ENCODE results near the gene SMIM35. TPM values are rescaled to one million over a fixed set of nuclear protein-coding genes. Genes with fewer than 3 reads are reported as not detected.

The SMIM35 gene
- total and polyA plus RNA-seq, 2 donors (not counting 1 experiment from before 2014, with no cell fraction given), result not detected

- Histone ChIP-seq H4K20me1 (ENCODE audit: control insufficient read depth, extremely low read depth, insufficient read depth, low read length) (no peaks in the 10 kb centered on the region), H3K27me3 (ENCODE audit: control insufficient read depth, insufficient read depth, low read length) (no peaks in the 10 kb centered on the region), H3K79me2 (ENCODE audit: control insufficient read depth, insufficient read depth, low read length) (no peaks in the 10 kb centered on the region), H3K36me3 (ENCODE audit: control insufficient read depth, insufficient read depth, low read length) (no peaks in the 10 kb centered on the region), H3K9me3 (ENCODE audit: control insufficient read depth, insufficient read depth, low read depth, low read length) (no peaks in the 10 kb centered on the region), H3K4me3 (replicated peaks in 1 of 4; ENCODE audit: control extremely low read depth in 1 of 4, insufficient read depth in 1 of 4, low read depth in 3 of 4, low read length in 4 of 4) (no peak overlapping the region), H3K4me1 (ENCODE audit: control insufficient read depth, extremely low read depth, insufficient read depth, low read length) (no peaks in the 10 kb centered on the region), H3K27ac (ENCODE audit: insufficient read depth, low read length) (no peak overlapping the region), H3K9ac (ENCODE audit: insufficient read depth, low read length) (no peak overlapping the region), H3K4me2 (ENCODE audit: extremely low read depth, insufficient read depth, low read length) (no peak overlapping the region), H2AFZ (ENCODE audit: low read length) (no peak overlapping the region)
- TF ChIP-seq EZH2 (IDR thresholded peaks at IDR 0.05; ENCODE audit: low read length, missing control alignments), result no peak
- TF ChIP-seq CTCF (conservative IDR thresholded peaks at IDR 0.05 in 1 of 2, IDR thresholded peaks at IDR 0.05 in 1 of 2; ENCODE audit: low read depth in 1 of 2, low read length in 2 of 2), result no peak
- no peak for DNase-seq (ENCODE audit: low read depth in 2 of 2)
These were observed 12.0 kb downstream of the SMIM35 start for GRCh38 chr11:118074785-118075184.

- no peak for TF ChIP-seq CTCF (conservative IDR thresholded peaks at IDR 0.05 in 1 of 2, IDR thresholded peaks at IDR 0.05 in 1 of 2; ENCODE audit: low read depth in 1 of 2, low read length in 2 of 2)
- no peak for TF ChIP-seq EZH2 (IDR thresholded peaks at IDR 0.05; ENCODE audit: low read length, missing control alignments)
- no peaks in the 10 kb centered on the region for H4K20me1 ChIP-seq (ENCODE audit: control insufficient read depth, extremely low read depth, insufficient read depth, low read length)
- H3K9me3 ChIP-seq (ENCODE audit: control insufficient read depth, insufficient read depth, low read depth, low read length), result no peaks in the 10 kb centered on the region
These were observed 12.6 kb downstream of the SMIM35 start for GRCh38 chr11:118074091-118074685.

GRCh38 chr11:118073554-118073953, 13.2 kb downstream of the SMIM35 start:
- no peaks in the 10 kb centered on the region for H4K20me1 ChIP-seq (ENCODE audit: control insufficient read depth, extremely low read depth, insufficient read depth, low read length)
- no peaks in the 10 kb centered on the region for H3K27me3 ChIP-seq (ENCODE audit: control insufficient read depth, insufficient read depth, low read length)
- no peaks in the 10 kb centered on the region for H3K4me1 ChIP-seq (ENCODE audit: control insufficient read depth, extremely low read depth, insufficient read depth, low read length)
- H3K4me2 ChIP-seq (ENCODE audit: extremely low read depth, insufficient read depth, low read length), result no peak overlapping the region
- H3K36me3 ChIP-seq (ENCODE audit: control insufficient read depth, insufficient read depth, low read length), result no peaks in the 10 kb centered on the region
- no peak overlapping the region for H3K9ac ChIP-seq (ENCODE audit: insufficient read depth, low read length)
- TF ChIP-seq EZH2 (IDR thresholded peaks at IDR 0.05; ENCODE audit: low read length, missing control alignments) (no peak), CTCF (conservative IDR thresholded peaks at IDR 0.05 in 1 of 2, IDR thresholded peaks at IDR 0.05 in 1 of 2; ENCODE audit: low read depth in 1 of 2, low read length in 2 of 2) (no peak)
- no peaks in the 10 kb centered on the region for H3K9me3 ChIP-seq (ENCODE audit: control insufficient read depth, insufficient read depth, low read depth, low read length)
- H3K79me2 ChIP-seq (ENCODE audit: control insufficient read depth, insufficient read depth, low read length), result no peaks in the 10 kb centered on the region
- no peak overlapping the region for H3K27ac ChIP-seq (ENCODE audit: insufficient read depth, low read length)
- H2AFZ ChIP-seq (ENCODE audit: low read length), result no peak overlapping the region
- no peak overlapping the region for H3K4me3 ChIP-seq (replicated peaks in 1 of 4; ENCODE audit: control extremely low read depth in 1 of 4, insufficient read depth in 1 of 4, low read depth in 3 of 4, low read length in 4 of 4)
- DNase-seq (ENCODE audit: low read depth in 2 of 2), result no peak

More at GRCh38 chr11:118074091-118074685, 12.6 kb downstream of the SMIM35 start:
- Histone ChIP-seq H3K27me3 (ENCODE audit: control insufficient read depth, insufficient read depth, low read length) (no peaks in the 10 kb centered on the region), H2AFZ (ENCODE audit: low read length) (no peak overlapping the region), H3K4me2 (ENCODE audit: extremely low read depth, insufficient read depth, low read length) (no peak overlapping the region), H3K27ac (ENCODE audit: insufficient read depth, low read length) (no peak overlapping the region), H3K79me2 (ENCODE audit: control insufficient read depth, insufficient read depth, low read length) (no peaks in the 10 kb centered on the region), H3K4me3 (replicated peaks in 1 of 4; ENCODE audit: control extremely low read depth in 1 of 4, insufficient read depth in 1 of 4, low read depth in 3 of 4, low read length in 4 of 4) (no peak overlapping the region), H3K36me3 (ENCODE audit: control insufficient read depth, insufficient read depth, low read length) (no peaks in the 10 kb centered on the region), H3K9ac (ENCODE audit: insufficient read depth, low read length) (no peak overlapping the region), H3K4me1 (ENCODE audit: control insufficient read depth, extremely low read depth, insufficient read depth, low read length) (no peaks in the 10 kb centered on the region)
- DNase-seq (ENCODE audit: low read depth in 2 of 2), result no peak
